WTC11 (cell line): ENCODE results near the gene GALNT13. TPM values are rescaled to one million over a fixed set of nuclear protein-coding genes. Genes with fewer than 3 reads are reported as not detected.

Experiments used
- ATAC-seq: fragments of 200-7000 bp; cut with Tn5 transposase; 2 replicates; pipeline ENCODE4 v1.10.0; 2021; ENCODE audit warnings: mild to moderate bottlenecking, moderate library complexity
- CTCF ChIA-PET: fragments of 300-600 bp; sonication (Branson Sonifier 250); formaldehyde crosslinking; loops from one replicate; lab custom pipeline; 2021; ENCODE audit warnings: antibody characterized with exemption; lab: Charles Lee
- POLR2A ChIA-PET: fragments of 350-600 bp; sonication (Branson Sonifier 250); formaldehyde crosslinking; loops from one replicate; lab custom pipeline; 2021; ENCODE audit warnings: antibody characterized with exemption; lab: Charles Lee
- DNase-seq: peaks from one replicate; pipeline ENCODE4 v3.0.0; 2021; ENCODE audit warnings: low spot score
- H3K27ac Mint-ChIP-seq: 2 replicates; pipeline ENCODE4 v1.8.0; 2021; ENCODE audit warnings: mixed read lengths
- H3K27me3 Mint-ChIP-seq: 2 replicates; pipeline ENCODE4 v1.8.0; 2021; ENCODE audit warnings: low read depth, mild to moderate bottlenecking, moderate library complexity, mixed read lengths
- H3K36me3 Mint-ChIP-seq: 2 replicates; pipeline ENCODE4 v1.8.0; 2021; ENCODE audit warnings: mixed read lengths
- H3K4me1 Mint-ChIP-seq: 2 replicates; pipeline ENCODE4 v1.8.0; 2022; ENCODE audit warnings: mixed read lengths
- H3K4me3 Mint-ChIP-seq: 2 replicates; pipeline ENCODE4 v1.8.0; 2021; ENCODE audit warnings: mild to moderate bottlenecking, moderate library complexity, mixed read lengths
- H3K9me3 Mint-ChIP-seq: 2 replicates; pipeline ENCODE4 v1.8.0; 2021; ENCODE audit warnings: mixed read lengths
- ATF1 ChIP-seq: sonication (generic); formaldehyde crosslinking; IDR thresholded peaks from 2 replicates; pipeline ENCODE4 v1.8.1; 2023; ENCODE audit warnings: mild to moderate bottlenecking, moderate library complexity, missing genetic modification reagents
- E2F1 ChIP-seq: sonication (generic); formaldehyde crosslinking; IDR thresholded peaks from 2 replicates; pipeline ENCODE4 v1.8.0; 2022; ENCODE audit warnings: mild to moderate bottlenecking, missing genetic modification reagents
- ESRRA ChIP-seq: sonication (generic); formaldehyde crosslinking; IDR thresholded peaks from 2 replicates; pipeline ENCODE4 v1.8.1; 2022; ENCODE audit warnings: mild to moderate bottlenecking, missing genetic modification reagents, borderline replicate concordance
- ETV6 ChIP-seq: sonication (generic); formaldehyde crosslinking; IDR thresholded peaks from 2 replicates; pipeline ENCODE4 v1.8.1; 2022; ENCODE audit warnings: mild to moderate bottlenecking, missing genetic modification reagents
- FOXJ3 ChIP-seq: sonication (generic); formaldehyde crosslinking; IDR thresholded peaks from 2 replicates; pipeline ENCODE4 v1.9.0; 2021; ENCODE audit warnings: missing genetic modification reagents, mild to moderate bottlenecking, borderline replicate concordance
- FOXP1 ChIP-seq: sonication (generic); formaldehyde crosslinking; IDR thresholded peaks from 2 replicates; pipeline ENCODE4 v1.8.0; 2022; ENCODE audit warnings: missing genetic modification reagents, mild to moderate bottlenecking, moderate library complexity, borderline replicate concordance
- GTF2I ChIP-seq: fragments of 250-450 bp; sonication (Bioruptor Pico); conservative IDR thresholded peaks from 2 replicates; pipeline ENCODE4 v1.4.0; 2021; ENCODE audit warnings: mild to moderate bottlenecking
- MYBL2 ChIP-seq: sonication (generic); formaldehyde crosslinking; IDR thresholded peaks from 2 replicates; pipeline ENCODE4 v1.8.1; 2023; ENCODE audit warnings: mild to moderate bottlenecking, moderate library complexity, missing genetic modification reagents
- NFYB ChIP-seq: sonication (generic); formaldehyde crosslinking; conservative IDR thresholded peaks from 2 replicates; pipeline ENCODE4 v1.8.0; 2022; ENCODE audit warnings: low read depth, missing genetic modification reagents
- RORB ChIP-seq: fragments of 250-450 bp; sonication (Bioruptor Pico); IDR thresholded peaks from 2 replicates; pipeline ENCODE4 v1.9.0; 2021; ENCODE audit warnings: mild to moderate bottlenecking
- SOX15 ChIP-seq: fragments of 250-450 bp; sonication (Bioruptor Pico); IDR thresholded peaks from 2 replicates; pipeline ENCODE4 v1.9.0; 2021; ENCODE audit warnings: mild to moderate bottlenecking
- STAT6 ChIP-seq: sonication (generic); formaldehyde crosslinking; conservative IDR thresholded peaks from 2 replicates; pipeline ENCODE4 v1.8.1; 2023; ENCODE audit warnings: mild to moderate bottlenecking, low read depth, missing genetic modification reagents, moderate library complexity
- TCF7 ChIP-seq: sonication (generic); formaldehyde crosslinking; IDR thresholded peaks from 2 replicates; pipeline ENCODE4 v1.8.0; 2022; ENCODE audit warnings: mild to moderate bottlenecking, low read depth, missing genetic modification reagents, moderate library complexity
- ZNF121 ChIP-seq: sonication (generic); formaldehyde crosslinking; IDR thresholded peaks from 2 replicates; pipeline ENCODE4 v1.8.0; 2023; ENCODE audit warnings: missing genetic modification reagents
- ZNF512 ChIP-seq: sonication (generic); formaldehyde crosslinking; IDR thresholded peaks from 2 replicates; pipeline ENCODE4 v1.8.1; 2022; ENCODE audit warnings: missing genetic modification reagents, borderline replicate concordance
- total RNA-seq: library from RNA; stranded (reverse); gene quantifications from 3 replicates; pipeline ENCODE4 v1.2.3, GENCODE V29; 2021
- TF ChIP-seq, protein P1 (sequence below): sonication (generic); formaldehyde crosslinking; IDR thresholded peaks from 2 replicates; pipeline ENCODE4 v1.8.0; 2022; ENCODE audit warnings: mild to moderate bottlenecking, missing genetic modification reagents

GALNT13 gene
- total RNA-seq, 1 experiment from 2014 or later, result 9.9 TPM

DNA sequence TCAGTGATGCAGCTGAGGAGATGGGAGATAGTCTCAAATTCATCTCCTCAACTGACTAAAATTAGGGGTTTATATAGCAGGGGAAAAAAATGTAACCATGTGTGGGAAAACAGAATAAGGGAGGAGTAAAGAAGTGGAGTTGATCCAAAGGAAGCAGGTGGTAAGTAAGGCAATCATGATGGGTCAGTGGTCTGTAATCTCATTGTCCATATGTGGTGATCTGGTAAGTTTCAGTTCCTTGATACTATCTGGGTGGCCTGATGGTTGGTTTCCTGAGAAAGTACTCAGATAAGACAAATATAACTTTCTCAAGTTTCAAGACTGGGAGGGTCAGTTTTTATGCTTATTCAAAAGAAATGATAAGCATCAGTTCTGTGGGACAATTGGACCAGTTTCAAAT lies 514.5 kb downstream of the GALNT13 start (continued):
- TF ChIP-seq GTF2I (CRISPR knock-in tag) (no peak), ATF1 (no peak)

DNA sequence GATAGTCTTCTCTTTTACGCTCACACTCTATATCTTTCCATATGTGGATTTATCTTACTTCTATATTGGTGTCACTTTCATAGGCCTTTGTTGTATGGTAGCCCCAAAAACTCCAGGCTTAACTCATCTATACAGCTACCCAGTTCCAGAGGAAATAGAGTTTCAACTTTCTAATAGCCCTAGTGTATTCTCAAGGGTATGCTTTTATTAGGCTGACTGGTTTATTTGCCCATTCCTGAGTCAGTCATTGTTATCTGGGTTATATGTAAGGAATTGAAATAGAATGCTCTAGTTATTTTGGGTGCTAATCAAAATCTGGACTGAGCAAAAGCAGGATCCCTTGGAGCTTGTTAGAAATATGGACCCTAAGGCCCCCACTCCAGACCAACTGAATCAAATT lies 519.3 kb downstream of the GALNT13 start:
- Mint-ChIP-seq H3K27me3 (no peaks in the 10 kb centered on the region), H3K9me3 (peaks cover 23% of the 10 kb centered on the region), H3K4me3 (no peak overlapping the region), H3K36me3 (peaks cover 6% of the 10 kb centered on the region; the same call in 1 of the 2 replicates), H3K27ac (no peak overlapping the region), H3K4me1 (no peaks in the 10 kb centered on the region)
- DNase-seq, result no peak
- TF ChIP-seq ZNF121 (CRISPR knock-in tag) (no peak), ZNF512 (CRISPR knock-in tag) (no peak), NFYB (CRISPR knock-in tag) (no peak), ESRRA (CRISPR knock-in tag) (no peak), E2F1 (CRISPR knock-in tag) (no peak), GTF2I (CRISPR knock-in tag) (no peak), FOXJ3 (CRISPR knock-in tag) (no peak), MYBL2 (CRISPR knock-in tag) (no peak), FOXP1 (CRISPR knock-in tag) (no peak), RORB (CRISPR knock-in tag) (no peak)
- TF ChIP-seq, protein P1, sequence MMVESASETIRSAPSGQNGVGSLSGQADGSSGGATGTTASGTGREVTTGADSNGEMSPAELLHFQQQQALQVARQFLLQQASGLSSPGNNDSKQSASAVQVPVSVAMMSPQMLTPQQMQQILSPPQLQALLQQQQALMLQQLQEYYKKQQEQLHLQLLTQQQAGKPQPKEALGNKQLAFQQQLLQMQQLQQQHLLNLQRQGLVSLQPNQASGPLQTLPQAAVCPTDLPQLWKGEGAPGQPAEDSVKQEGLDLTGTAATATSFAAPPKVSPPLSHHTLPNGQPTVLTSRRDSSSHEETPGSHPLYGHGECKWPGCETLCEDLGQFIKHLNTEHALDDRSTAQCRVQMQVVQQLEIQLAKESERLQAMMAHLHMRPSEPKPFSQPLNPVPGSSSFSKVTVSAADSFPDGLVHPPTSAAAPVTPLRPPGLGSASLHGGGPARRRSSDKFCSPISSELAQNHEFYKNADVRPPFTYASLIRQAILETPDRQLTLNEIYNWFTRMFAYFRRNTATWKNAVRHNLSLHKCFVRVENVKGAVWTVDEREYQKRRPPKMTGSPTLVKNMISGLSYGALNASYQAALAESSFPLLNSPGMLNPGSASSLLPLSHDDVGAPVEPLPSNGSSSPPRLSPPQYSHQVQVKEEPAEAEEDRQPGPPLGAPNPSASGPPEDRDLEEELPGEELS (CRISPR knock-in tag), result no peak
- CTCF ChIA-PET, result no interaction called here
- ATAC-seq, result no peak
- POLR2A ChIA-PET, result no interaction called here

DNA sequence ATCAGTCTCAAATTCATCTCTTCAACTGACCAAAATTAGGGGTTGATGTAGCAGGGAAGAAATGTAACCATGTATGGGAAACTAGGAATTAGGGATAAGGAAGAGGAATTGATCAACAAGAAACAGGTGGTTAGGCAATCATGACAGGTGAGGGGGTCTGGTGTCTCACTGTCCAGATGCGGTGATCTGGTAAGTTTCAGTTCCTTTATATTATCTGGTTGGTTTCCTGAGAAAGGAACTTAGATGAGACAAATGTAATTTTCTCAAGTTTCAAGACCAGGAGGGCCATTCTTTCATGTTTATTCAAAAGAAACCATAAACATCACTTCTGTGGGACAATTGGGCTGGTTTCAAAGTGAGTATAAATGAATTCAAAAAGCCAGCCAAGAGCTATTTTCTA lies 520.5 kb downstream of the GALNT13 start:
- H3K4me3 Mint-ChIP-seq, result no peak overlapping the region
- no peaks in the 10 kb centered on the region for H3K27me3 Mint-ChIP-seq
- H3K27ac Mint-ChIP-seq, result no peak overlapping the region
- peaks cover 6% of the 10 kb centered on the region; the same call in 1 of the 2 replicates for H3K36me3 Mint-ChIP-seq
- H3K9me3 Mint-ChIP-seq, result peaks cover 23% of the 10 kb centered on the region
- ChIA-PET CTCF (no interaction called here), POLR2A (no interaction called here)
- H3K4me1 Mint-ChIP-seq, result no peaks in the 10 kb centered on the region
- TF ChIP-seq STAT6 (no peak), MYBL2 (CRISPR knock-in tag) (no peak), ZNF121 (CRISPR knock-in tag) (no peak), TCF7 (no peak), ETV6 (no peak), SOX15 (CRISPR knock-in tag) (no peak)
- no peak for ATAC-seq
- DNase-seq, result no peak
